Measurements from ENCODE around the gene AGAP3.

Gene AGAP3

DNA sequence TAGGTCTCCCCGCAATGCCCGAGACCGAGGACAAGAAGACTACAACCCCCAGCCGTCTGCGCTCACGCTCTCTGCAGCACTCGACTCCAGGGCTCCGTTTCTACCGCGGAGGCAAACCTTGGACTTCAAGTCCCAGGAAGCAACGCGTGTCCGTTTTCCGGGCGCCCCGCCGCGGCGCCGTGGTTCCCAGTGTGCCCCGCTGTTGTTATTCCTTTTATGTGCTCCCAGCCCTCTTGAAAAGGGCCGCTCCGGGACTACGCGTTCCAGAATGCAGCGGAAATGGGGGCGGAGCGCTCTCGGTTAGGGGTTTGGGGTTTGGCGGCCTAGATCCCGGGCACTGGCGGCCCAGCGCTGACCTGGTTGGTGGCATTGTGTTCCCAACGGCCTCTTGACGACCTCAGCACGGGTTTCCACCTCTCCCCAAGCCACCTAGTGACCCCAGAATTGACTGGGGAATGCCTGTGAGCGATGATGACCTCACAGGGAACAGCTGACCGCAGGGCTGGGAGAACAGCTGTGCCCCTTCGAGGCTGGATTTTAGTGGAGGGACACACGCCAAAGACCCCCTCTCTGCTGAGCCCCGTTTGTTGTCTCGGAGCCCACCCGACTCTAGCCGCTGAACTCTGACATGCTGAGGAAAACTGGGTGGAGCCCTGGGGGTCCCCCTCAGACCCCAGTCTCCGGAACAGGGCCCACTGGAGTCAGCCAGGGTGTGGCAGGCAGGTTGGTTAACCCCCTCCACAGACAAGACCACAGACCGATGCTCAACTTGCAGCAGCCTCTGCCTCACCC is 28.1 kb upstream of the AGAP3 start:
- DNase-seq = peak; percentile 100

DNA sequence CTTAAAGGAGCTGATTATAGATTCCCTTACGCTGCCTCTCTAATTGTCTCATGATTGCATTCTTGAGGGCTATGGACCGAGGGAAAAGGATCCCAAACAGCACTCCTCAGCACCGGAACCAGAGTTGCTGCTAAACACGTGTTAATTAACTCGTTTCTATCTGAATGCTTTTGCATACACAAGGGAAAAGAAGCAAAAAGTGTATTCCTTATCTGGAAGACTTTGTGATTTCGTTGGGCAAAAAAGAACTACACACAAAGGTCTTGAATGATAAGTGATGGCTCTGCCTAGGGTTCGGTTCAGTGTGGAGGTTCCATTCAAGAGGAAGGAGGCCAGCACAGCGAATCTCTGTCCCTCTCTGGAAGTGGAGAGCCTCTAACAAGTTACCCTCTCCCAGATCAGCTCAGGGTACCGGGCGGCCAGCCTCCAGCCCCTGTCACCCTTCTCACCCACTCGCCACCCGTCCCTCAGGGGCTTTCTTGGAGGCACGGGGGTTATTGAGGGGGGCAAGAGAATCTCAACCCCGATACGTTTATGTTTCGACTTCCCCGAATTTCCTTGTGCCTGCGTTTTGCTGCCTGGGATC is 27.4 kb upstream of the AGAP3 start:
- DNase-seq = peak; percentile 40

DNA sequence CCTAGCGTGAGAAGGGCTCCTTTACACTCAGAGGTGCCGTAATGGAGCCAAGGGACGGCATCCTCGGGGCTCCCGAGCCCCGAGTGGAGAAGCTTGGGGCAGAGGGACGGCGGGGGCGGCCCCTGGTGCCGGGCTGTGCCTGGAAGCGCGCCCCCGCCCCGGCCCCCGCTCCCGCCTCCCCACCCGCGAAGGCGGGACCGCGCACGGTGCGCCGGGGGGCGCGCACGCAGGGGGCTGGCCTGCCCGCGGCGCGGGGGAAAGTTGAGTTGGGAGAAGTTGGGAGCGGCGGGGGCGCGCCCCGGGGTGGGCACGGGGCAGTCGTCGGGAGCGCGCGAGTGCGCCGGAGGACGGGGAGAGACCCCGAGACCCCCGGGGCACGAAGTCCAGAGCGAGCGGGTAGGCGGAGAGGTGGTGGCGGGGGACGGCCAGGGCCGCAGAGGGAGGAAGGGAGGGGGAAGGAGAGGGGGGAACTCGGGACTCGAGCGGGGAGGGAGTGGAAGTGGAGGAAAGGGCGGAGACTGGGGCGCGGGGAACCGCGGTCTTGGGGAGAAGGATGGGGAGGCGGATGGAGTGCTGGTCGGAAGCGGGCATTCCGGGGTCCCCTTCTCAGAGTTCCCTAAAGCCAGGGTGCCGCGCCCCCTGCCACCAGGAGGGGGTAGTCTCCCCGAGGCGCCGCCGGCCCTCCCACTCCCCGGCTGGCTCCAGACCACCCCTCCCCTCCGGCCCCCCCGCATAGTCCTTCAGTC is 26.7 kb upstream of the AGAP3 start, which contains the start of gene SLC4A2:
SLC4A2 (plus strand) TSS at position 223 of the 746 bp plus-strand sequence. CDS start 2,399 bp downstream, outside the sequence.
- peak; percentile 86 for DNase-seq

DNA sequence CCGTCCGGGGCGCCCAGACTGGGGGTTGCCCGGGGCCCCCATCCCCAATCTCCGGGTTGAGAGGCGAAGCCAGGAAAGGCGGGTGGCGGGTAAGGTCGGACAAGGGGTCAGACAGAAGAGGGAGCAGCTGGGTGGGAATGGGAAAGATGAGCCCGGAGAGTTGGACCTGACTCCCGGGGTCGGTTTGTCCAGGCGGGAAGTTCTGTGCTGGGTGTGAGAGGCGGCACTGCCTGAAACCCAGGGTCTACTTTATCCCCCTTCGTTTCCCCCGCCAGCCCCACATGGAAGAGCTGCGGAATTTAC is 26.2 kb upstream of the AGAP3 start:
- DNase-seq = no peak

DNA sequence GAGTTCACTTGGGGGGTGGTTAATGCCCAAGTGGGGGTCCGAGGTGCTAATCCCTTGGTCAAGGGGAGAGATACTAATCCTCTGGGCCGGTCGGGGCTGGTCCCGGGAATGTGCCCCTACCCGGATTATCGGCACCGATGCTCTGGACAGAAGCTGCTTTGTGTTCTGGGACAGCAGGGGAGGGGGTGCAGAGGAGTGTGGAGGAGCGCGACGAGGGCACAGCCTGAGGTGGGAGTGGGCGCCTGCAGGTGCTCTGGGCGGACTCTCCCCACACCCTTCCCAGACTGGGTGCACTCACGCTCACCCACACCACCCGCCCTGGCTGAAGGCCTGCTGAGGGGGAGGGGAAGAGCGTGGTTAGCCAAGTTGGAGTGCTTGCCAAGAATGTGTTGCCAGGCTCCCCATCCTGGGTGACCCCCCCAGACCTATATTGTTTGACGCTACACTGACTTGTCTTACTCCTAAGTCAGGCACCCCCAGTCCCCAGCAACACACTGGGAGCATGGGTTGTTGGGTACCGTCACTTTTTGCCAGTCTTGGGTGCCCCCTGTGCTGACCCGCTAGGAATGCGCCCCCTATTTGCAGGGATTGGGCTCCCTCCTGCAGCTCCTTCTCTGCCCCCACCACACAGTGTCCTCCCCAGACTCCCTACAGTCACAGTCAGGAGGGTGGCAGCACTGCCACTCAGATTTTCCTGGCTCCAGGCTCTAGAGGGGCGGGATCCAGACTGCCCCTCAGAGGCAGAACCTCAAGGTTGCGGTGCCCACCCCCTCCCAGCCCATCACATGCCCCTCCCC is 25.7 kb upstream of the AGAP3 start:
- DNase-seq = peak; percentile 5

DNA sequence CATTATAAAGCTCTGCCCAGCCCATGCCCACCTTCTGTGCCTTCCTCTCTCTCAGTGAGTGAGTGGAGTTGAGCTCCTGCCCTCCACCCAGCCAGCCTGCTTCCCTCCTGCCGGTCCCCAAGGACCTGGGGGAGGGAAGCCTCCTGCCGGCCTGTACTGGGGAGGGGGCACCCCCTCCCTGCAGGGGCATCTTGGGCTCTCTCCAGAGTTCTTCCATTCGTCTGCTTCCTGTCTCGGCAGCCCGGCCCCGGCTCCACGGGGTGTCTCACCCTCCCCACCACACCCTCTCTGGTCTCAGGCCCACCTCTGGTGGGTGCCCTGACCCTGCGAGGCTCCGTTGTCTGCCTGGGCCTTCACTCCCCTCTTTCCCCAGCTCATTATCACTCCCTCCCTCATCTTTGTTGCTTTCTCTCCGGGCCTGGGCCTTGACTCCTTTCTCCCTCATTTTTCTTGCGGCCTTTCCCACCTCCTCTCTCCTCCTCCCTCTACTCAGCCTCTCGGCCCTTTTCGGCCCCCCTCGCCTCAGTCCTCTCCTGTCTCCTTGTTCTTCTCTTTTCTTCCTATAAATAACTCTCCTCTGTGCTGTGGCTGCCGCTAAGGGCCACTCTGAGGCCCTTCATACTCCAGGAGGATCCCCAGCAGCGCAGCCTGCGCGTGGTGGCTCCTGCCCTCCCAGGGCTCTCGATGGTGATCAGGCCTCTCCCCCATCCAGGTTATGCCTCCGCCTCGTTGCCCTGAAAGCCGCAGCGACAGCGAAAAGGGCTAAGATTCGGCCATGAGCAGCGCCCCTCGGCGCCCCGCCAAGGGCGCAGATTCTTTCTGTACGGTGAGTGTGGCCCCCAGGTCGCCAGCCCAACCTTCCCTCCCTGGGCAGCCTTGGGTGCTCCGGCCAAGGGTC is 24.8 kb upstream of the AGAP3 start:
- DNase-seq = no peak

DNA sequence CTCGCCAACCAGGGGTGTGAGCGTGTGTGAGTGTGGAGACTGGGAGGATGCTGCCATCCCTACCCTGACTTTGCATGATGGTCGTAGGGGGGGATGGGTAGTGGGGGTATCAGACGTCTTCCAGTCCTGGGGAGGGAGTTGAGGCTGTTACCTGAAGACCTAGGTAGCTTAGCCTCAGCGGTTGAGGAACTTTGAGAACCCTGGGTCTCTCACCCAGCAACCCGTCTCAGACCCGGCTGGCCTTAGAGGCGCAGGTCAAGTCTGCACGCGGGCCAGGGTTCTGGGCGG is 24.2 kb upstream of the AGAP3 start:
- no peak for DNase-seq

DNA sequence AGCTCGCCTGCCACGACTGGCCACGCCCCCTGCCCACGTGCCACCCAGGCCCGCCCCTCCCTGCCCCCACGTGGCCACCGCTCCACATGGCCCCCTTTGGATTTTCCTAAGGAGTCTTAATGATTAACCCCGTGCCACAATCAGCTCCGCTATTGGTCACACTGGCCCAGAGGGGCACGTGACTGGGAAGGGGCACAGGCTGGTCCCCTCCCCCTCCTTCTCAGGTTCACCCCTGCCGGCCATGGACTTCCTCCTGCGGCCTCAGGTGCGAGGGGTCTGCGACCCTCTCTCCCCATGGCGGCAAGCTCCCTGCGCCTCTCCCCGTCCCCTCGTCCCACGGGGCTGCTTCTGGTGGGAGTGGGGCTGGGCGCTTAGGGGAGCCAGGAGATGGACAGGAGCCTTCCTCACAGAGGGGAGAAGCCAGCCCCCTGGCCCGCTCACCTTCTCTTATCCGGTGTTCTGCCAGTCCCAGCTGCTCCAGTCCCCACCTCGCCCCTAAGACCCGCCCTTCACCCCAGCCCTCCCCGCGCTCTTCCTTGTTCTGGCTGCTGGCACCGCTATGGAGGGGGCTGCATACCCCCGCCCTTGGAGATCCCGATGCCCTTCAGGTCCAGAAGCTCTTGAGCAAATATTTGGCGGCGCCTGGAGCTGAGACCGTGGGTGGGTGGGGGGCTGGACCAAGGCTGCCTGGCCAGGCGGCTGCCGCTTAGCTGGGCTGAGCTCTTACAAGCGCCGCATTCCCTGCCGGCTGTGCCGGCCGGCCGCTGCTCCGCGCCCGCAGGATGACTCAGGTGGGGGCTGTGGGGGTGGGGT is 23.7 kb upstream of the AGAP3 start:
- DNase-seq = no peak

DNA sequence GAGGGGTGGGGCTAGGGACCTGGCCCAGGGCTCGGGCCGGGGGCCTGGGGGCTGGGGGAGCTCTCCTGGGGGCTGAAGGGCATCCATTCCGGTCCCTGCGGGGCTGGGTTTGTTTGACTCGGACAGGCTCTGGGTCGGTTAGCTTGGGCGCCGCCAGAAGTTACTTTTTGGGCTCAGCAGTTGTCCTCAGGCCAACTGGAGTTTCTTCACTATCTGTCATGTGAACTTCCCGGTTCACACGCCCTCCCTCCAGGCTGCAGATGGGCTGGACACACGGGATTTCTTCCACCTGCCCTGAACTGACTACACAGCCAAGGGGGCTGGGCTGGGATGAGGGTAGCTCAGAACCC is 23.1 kb upstream of the AGAP3 start:
- DNase-seq = no peak

DNA sequence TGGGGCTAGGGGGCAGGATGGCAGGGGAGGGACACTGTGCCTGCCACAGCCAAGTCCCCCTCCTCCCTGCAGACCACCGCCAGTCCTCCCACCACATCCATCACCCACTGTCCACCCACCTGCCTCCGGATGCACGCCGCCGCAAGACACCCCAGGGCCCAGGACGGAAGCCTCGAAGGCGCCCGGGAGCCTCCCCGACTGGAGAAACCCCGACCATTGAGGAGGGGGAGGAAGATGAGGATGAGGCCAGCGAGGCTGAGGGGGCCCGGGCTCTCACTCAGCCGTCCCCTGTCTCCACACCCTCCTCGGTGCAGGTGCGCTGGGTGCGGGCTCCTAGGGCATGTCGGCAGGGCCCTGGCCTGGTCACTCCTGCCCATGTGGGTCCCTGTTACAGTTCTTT is 21.8 kb upstream of the AGAP3 start:
- DNase-seq = no peak

DNA sequence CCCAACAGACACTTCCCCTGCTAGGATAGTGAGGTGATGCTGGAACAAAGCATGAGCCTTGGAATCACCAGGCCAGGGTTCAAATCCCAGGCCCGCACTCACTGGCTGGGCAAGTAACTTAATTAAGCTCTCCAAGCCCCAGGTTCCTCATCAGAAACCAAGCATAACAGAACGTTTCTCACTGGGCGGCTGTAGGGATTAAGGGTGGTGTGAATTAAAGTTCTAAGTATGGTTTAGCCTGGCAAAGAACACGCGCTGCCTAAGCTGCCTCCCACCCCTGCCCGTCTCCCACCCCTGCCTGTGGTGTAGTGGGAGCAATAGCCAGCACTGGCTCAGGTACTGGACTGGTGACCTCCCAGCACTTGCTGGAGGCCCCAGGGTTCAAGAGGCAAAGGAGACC is 21.3 kb upstream of the AGAP3 start:
- no peak for DNase-seq

DNA sequence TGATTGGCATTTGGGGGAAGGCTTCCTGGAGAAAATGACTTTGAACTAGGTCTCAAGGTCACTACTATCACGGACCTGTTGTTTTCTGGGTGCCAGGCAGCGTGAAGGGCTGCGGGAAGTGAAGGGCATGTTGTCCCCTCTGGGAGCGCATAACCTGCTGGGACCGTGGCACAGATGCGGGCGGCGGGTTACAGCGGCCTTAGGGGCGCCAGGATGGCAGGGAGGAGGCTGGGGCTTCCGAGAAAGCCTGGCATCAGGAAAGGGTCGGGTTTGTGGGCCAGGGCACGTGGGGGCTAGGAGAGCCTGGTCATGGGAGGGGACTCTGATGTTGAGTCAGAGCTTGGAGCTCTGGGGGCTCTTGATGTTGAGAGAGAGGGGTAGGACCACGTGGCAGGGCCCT is 20.8 kb upstream of the AGAP3 start:
- no peak for DNase-seq

DNA sequence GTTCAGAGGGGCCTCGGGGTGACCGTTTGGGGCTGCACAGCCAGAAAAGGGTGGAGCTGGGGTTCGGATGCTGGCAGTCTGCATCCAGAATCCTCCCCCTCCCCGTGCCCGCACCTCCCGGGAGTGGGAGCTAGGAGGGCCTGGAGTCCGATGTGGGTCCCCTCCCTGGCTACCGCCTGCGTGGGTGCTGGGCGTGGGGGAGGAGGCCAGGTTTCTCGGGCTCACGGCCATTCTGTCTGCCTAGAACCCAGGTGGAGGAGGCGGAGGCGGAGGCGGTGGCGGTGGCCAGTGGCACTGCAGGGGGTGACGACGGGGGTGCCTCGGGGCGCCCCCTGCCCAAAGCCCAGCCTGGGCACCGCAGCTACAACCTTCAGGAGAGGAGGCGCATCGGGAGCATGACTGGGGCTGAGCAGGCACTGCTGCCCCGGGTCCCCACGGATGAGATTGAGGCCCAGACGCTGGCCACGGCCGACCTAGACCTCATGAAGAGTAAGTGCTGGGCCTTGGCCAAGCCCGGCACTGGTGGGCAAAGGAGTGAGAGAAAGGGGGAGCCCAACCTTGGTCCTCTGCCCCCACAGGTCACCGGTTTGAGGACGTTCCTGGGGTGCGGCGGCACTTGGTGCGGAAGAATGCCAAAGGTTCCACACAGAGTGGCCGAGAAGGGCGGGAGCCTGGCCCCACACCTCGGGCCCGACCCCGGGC is 19.9 kb upstream of the AGAP3 start:
- DNase-seq = no peak

DNA sequence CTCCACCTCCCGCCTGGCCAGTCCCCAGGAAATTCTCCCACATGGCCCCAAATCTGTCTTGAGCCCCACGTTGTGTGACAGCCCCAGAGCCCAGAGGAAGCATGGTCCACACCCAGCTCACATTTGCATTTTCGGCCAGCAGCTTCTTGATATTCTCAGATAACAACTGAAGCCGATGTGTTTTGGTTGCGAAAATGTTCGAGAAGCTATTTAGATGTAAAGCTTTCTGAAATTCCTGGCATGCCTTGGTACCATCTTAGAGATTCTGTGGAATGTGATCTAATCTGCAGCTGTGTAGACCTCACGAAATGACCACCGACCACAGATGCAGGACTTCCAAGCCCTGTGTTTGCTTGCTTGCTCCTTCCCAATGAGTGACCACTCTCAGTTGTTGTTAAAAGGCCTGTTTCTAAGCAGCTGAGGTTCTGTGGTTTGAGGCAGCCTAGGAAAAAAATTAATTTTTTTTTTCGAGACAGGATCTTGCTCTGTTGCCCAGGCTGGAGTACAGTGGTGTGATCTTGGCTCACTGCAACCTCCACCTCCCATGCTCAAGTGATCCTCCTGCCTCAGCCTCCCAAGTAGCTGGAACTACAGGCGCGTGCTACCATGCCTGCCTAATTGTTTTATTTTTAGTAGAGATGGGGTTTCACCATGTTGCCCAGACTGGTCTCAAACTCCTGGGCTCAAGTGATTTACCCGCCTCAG is 18.1 kb upstream of the AGAP3 start:
- no peak for DNase-seq

DNA sequence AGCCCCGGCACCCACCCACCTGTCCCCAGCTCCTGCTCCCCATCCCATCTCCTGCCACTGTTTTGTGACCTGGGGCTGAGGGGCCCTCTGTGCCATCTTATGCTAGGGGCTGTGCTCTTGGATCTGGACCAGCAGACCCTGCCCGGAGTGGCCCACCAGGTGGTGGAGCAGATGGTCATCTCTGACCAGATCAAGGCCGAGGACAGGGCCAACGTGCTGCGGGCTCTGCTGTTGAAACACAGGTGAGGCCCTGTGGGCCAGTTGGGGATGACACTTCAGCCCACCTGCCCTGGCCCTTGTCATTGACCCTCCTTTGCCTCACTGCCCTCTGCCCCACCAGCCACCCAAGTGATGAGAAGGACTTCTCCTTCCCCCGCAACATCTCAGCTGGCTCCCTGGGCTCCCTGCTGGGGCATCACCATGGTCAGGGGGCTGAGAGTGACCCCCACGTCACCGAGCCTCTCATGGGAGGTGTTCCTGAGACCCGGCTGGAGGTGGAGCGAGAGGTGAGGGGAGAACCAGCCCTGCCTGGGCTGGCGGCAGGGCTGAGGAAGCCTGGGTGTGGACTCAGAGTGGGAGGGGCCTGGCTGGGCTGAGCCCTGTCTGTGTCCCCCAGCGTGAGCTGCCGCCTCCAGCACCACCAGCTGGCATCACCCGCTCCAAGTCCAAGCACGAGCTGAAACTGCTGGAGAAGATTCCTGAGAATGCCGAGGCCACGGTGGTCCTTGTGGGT is 16.3 kb upstream of the AGAP3 start:
- DNase-seq = no peak

DNA sequence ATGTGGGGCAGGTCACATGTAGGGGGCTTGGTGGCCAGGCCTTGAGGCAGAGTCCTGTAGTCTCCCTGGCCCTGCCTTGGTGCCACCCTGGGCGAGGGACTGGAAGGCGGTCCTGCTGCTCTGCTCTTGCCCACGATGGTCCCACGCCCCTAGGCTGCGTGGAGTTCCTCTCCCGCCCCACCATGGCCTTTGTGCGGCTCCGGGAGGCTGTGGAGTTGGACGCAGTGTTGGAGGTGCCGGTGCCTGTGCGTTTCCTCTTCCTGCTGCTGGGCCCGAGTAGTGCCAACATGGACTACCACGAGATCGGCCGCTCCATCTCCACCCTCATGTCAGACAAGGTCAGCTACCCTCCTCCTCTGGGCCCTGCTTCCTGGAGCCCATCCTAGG is 15.7 kb upstream of the AGAP3 start:
- DNase-seq = no peak

DNA sequence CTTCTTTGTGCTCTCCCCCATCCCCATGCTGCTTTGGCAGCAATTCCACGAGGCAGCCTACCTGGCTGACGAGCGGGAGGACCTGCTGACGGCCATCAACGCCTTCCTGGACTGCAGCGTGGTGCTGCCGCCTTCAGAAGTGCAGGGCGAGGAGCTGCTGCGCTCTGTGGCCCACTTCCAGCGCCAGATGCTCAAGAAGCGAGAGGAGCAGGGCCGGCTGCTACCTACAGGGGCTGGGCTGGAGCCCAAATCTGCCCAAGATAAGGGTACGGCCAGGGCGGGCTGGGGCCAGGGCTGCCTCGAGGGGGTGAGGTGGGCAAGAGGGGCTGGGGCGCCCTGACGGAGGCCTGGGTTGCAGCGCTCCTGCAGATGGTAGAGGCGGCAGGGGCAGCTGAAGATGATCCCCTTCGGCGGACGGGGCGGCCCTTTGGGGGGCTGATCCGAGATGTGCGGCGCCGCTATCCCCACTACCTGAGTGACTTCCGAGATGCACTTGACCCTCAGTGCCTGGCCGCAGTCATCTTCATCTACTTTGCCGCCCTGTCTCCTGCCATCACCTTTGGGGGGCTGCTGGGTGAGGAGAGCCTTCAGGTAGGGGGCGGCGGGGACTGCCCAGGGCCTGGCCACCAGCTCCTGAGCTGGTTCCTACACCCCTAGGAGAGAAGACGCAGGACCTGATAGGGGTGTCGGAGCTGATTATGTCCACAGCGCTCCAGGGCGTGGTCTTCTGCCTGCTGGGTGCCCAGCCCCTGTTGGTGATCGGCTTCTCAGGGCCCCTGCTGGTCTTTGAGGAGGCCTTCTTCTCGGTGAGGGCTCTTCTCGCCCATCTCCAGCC is 15.0 kb upstream of the AGAP3 start:
- DNase-seq = no peak

DNA sequence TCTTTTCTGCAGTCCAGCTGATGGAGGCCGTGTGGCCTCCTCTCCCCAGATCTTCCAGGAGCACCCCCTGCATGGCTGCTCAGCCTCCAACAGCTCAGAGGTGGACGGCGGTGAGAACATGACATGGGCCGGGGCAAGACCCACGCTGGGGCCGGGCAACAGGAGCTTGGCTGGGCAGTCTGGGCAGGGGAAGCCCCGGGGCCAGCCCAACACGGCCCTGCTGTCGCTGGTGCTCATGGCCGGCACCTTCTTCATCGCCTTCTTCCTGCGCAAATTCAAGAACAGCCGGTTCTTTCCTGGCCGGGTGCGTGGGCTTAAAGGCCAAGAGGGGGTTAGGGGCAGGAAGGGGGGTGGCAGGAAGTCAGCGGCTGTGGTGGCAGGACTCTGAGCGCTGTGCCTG is 12.3 kb upstream of the AGAP3 start:
- no peak for DNase-seq
